LoVo (cell line): ENCODE results near the gene PLEKHA5.

Experiments
- DNase-seq: peaks from one replicate; pipeline ENCODE4 v3.0.0-alpha.2; 2016; ENCODE audit warnings: low spot score

The PLEKHA5 gene

DNA sequence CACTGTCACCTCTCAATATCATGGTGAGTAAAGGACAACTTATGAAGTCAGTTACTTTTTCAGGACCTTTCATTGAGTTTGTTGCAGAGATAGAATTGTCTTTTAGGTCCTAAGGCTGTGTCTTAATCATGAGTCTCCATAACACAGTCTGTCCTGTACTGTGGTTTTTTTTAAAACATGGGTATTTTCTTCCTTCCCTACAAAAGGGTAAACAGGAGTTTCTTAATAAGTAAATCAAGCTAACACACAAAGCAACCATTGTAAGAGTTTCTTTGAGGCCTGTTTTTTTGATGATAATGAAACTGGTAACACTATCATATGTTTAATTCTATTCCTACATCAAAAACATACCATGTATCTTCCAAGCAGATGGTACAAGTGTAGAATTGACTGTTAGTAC is 101.4 kb downstream of the PLEKHA5 start:
- DNase-seq = no peak

DNA sequence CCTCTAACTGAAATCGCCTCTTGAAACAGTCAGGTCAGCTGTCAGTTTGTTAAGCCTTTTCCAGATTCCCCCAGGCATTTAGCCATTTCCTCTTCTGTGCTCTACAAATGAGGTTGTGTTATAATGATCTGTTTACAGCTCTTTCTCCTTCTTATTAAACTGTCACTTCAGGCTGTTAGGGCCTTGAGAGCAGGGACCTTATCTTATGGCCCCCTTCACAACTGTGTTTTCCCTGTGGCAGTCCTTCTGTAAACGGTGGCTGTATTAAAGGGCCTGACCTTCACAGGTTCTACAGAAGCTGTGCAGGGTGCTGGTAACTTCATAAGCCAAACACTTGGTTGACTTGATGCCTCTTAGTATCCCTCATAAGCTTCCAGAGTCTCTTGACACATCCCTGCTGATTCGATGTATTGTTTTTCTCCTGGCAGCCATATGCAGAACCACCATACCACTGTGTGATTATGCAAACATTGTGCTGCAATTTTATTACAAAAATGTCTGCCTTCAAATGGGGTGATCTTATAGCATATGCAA is 104.7 kb downstream of the PLEKHA5 start:
- DNase-seq = no peak

DNA sequence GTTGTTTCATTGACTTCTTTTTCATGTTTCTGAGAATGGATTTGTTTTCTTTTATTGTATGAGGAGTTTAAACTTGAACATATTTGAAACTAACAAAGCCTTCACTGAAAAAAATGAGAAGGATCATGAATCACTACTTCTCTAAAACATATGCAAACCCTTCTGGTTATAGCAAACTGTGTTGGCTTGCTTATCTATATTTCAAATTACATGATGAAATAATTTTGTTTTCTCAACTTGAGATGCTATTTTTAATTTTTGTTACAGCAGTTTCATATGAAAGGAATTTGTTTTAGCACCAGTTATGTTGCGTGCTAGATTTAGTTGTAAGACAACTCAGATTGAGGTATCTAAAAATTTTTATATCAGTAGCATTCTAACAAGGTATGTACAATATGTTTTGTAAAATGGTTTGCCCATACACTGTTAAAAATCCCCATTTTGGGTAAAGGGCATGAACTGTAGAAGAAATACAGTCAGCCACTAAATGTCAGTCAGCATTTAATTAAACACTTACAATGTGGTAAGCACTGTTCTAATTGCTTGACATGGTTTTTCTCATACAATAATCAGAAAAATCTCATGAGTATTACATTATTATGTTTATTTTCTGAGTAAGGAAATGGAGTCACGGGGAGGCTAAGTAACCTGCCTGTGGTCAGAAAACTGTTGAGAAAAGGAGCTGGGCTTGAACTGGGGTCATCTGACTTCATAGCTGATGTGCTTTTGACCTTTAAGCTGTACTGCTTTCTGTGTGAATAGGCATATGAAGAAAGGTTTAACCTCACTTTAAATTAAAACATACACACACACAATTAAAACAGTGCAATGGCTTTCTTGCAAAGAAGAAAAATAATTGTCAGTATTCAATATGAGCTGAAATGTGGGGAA is 105.7 kb downstream of the PLEKHA5 start:
- DNase-seq = no peak

DNA sequence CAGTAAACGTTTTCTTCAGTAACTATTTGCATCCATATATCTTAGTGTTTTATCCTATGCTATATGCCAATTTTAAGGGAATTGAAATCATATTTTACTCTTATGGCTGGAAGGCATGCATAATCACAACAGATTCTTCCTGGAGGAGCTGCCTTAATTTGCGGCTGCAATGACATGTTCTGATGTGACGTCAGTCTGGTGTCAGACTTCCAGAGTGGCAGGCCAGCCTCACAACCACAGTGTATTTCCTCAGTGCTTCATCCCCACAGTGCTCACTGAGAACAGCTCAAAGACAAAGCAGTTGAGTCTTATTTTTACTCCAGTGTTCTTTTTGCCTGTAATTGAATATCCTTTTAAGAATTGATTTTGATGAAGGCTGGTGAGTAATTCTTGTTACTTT is 107.1 kb downstream of the PLEKHA5 start:
- no peak for DNase-seq

DNA sequence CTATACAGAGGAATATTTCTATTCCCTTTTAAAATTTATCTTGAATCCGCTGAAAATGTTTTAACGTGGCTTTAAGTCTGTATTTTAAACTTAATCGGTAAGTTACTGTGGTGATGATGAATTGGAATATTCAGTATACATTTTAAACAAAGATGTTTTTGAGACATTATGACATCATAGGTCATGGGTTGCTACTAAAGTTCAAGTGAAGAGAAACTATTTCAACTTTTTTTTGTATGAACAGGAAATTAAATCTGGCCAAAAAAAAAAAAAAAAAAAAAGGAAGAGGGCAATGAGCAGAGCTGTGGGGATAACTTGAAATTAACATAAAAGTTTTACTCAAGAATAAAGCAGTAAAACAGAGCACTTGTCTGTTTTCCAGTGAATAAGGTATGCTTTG is 109.0 kb downstream of the PLEKHA5 start:
- DNase-seq = no peak

DNA sequence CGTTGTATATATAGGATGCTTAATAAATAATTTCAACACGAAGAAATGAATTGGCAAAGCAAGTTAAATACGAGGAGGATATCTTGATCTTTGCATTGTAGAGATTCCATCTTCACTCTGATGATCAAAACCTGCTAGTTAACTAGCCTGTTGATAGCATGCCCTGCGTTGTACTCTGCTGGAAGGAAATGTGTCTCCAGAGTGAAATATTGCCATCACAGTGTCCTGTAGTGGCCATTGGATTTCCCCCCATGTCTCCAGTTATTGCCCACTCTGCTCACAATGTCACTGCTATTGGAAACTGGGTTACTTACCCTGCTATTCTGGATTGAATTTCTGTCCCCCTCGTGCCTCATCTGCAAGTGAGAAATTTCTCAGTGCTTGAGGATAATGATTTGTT is 109.6 kb downstream of the PLEKHA5 start:
- DNase-seq = no peak

DNA sequence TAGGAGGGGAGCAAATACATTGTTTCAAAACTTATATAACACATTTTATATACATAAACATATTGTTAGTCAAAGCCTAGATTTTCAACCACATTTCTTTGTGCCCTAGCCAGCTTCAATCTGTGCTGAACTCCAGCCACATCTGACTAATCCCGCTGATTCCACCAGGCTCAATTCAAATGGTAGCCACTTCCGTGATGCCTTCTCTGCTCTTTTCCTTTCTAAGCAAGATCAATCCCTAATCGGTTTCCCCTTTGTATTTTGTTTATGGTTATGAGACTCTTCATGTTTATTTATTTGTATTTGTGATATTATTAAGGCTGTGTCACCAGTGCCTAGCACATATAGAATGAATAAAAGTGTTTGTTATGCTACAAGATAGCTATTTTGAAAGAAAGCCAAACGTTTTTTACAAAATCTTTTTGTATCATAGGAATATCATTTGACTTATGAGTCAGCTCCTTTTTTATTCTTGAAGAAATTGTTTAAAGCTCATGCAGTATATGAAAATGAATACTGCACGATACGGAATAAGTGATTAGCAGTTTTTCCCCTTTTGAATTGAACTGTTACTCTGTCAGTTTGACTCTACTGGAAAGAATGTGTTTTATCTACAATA is 110.2 kb downstream of the PLEKHA5 start:
- DNase-seq = no peak

DNA sequence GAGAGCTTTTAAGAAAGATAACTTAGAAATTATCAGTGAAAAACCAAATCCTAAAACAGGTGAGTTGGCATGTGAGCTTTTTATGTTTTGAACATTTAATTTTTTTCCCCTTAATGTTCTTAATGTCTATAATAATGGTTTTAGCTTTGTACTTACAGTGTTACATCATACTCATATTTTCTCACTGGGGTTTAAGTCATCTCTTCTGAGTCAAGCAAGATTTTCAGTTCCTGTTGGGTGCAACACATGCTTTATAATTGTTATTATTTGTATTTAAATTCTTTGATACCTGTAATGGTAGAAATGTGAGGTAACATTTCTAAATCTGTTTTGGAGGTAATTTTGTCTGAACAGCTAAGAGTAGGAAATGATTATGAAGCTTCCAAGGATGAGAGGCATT is 113.0 kb downstream of the PLEKHA5 start:
- DNase-seq = no peak

DNA sequence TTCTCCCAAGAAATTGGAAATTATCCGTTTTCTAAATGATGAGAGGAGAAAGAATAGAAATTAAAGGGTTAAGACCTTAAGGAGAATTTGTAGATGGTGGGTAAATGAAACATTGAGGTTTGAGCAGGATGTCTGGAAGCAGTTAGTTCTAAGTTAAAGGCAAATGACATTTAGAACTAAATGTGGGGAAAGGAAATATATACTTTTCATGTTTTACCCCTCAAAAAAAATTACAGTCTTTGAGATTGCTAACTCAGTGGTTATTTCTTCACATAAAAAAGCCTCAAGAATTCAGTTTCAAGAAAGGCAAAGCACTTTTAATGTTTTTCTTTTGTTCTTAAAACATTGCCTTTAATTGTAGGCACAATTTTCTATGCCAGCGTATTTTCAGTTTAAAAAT is 114.0 kb downstream of the PLEKHA5 start:
- DNase-seq = no peak

DNA sequence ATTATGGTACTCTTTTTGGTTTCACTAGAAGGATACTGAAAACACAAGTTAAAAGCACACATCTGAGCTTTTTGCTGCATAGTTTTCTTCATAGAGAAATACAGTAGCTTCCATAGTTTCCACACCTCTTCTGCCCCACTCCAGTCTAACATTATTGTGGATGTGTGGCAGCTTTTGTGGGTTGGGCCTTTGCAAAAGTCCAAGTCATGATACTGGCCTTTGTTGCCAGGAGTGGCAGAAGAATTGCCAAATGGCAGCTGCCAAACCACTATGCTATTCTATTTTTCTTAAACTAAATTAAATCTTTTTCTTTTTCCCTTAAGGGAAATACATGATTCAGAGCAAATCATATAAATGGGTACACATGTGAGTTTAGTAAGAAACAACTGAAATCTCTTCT is 114.8 kb downstream of the PLEKHA5 start:
- DNase-seq = no peak

DNA sequence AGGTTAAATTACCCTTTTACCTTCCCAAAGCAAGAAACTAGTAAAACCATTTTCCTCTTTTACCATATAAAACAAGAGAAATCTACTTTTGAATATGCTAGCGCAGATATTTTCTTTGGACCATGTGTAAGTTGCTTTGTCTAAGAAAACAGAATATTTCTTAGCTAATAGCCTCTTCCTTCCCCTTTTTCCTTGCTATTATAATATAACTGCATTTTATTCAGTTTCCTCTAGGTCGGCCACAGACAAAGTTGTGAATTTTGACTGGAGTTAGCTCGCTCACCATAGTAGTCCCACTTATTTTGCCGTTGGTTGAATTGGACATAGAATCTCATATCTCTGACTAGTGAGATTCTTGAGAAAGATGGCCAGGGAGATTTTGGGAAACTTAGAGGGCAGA is 115.6 kb downstream of the PLEKHA5 start:
- no peak for DNase-seq

DNA sequence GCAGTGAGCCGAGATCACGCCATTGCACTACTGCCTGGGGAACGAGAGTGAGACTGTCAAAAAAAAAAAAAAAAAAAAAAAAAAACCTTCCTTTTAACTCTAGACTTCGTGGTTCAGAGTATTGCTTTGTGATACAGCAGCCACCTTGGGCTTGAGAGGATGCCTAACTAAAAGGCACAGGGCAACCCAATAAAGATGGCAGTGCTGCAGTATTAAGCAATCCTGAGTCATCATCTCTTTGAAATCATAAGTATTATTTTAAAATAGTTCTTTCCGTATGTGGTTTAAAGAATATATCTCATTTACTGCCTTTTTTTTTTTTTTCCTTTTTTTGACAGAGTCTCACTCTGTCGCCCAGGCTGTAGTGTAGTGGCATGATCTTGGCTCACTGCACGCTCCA is 116.1 kb downstream of the PLEKHA5 start:
- no peak for DNase-seq

DNA sequence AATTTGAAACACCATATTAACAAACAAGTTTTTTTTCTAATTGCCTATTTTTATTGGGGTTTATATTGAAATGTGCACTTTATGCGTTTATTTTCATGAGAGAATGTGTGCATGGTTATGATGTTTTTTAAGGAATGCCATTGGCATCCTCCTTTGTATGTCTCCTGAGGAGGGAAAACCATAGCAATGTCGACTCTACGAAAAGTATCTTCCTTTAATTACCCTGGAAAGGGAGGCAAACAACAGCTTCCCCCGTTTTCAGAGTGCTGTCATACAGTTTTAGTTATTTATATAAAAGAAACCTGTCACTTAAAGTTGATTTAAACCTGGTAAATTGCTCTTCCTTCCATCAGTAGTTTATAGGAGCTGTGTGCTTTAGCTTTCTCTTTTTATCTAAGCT is 117.4 kb downstream of the PLEKHA5 start:
- no peak for DNase-seq

DNA sequence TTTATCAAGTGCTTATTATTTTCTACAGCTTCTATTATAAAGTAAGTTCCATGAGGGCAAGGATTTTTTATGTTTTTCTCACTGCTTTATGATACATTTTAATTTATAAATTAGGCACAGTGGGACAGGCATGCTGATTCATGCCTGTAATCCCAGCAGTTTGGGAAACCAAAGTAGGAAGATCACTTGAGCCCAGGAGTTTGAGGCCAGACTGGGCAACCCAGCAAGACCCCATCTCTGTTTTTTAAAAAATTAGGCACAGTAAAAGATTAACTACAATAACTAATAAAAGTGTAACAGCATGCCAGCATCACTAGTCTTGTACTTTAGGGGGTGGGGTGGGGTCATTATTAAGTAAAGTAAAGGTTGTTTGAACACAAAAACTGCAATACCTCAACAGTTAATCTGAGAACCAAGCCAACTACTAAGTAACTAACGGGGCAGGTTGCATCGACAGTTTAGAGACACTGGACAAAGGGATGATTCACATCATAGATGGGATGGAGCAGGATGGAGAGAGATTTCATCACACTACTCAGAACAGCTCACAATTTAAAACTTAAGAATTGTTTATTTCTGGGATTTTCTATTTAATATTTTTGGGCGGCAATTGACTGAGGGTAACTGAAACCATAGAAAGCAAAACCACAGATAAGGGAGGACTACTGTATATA is 119.5 kb downstream of the PLEKHA5 start:
- DNase-seq = no peak

DNA sequence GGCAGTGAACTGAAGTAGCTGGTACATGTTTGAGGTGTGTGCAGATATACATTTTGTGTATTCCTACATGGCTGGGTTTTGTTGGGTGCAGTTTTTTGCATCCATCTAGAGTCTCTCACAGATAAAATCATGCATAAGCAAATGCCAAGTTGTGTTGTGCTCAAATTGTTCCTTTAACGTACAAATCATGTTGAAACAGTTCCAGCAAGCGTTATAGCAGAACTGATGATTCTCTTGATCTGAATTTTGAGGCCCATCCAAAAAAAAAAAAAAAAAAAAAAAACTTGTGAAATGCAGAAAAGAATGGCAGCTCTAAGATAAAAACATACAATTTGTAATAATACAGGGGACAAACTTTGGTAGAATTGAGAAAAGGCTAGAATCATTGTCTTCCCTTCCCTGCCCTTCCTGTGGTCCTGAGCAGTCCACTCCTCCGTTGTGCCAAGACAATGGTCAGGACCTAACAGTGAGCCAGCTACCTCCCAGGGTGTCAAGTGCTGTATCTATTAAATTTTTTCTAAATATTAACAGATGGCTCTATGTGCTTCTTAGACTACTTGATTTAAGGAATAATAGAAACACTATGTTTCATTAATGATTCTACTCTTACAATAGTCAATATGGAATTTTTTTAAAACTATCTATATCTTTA is 122.1 kb downstream of the PLEKHA5 start:
- DNase-seq = no peak

DNA sequence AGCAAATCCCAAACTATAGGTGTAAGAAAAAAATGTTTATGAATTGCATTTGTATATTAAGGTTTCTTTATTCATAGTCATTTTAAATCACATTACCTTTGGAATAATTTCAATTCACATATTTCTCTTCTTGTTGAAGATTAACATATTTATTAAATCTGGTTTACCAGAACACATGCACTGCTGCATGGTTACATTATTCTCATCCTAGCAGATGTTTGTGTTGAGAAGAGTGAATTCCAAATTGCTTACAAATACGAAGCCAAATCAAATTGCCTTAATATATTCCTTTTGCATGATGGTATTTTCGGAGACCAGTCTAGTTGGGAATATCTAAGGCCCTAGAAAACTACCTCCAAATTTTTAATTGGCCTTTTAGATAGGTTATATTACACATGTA is 130.6 kb downstream of the PLEKHA5 start:
- DNase-seq = no peak

DNA sequence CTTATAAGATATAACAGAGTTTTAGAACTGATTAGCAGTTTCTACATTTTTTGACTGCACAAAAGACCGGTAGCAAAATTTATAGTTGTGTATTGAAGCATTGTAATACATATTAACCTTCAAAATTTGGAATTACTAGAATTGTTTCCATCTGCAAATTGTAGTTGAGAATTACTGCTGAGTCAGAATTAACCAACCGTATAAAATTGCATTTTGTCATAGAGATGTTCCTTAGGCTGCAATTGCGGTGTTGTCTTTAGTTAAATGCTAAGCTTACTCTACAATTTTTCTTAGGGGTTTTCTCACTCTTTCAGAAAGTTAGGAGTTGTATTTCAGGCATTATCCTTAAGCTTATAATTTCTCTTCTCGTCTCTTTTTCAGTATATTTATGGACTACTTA is 132.2 kb downstream of the PLEKHA5 start:
- no peak for DNase-seq

DNA sequence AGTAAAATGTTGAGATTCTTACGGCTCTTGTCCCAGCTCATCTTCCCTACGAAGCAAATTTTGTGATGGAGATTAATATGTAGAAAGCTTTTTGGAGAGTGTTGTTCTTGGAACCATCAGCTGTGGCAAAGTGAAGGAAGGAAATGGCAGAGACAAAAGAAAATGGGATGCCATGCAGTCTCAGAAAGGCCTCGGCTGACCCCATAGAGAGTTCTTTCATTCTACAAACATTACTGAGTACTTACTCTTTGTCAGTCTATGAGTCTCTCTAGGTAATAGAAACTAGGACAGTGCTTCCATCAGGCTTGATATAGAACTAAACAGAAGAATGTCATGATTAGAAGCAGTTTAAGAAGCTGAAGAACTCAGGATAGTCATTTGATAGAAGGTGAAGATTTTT is 134.1 kb downstream of the PLEKHA5 start:
- no peak for DNase-seq

DNA sequence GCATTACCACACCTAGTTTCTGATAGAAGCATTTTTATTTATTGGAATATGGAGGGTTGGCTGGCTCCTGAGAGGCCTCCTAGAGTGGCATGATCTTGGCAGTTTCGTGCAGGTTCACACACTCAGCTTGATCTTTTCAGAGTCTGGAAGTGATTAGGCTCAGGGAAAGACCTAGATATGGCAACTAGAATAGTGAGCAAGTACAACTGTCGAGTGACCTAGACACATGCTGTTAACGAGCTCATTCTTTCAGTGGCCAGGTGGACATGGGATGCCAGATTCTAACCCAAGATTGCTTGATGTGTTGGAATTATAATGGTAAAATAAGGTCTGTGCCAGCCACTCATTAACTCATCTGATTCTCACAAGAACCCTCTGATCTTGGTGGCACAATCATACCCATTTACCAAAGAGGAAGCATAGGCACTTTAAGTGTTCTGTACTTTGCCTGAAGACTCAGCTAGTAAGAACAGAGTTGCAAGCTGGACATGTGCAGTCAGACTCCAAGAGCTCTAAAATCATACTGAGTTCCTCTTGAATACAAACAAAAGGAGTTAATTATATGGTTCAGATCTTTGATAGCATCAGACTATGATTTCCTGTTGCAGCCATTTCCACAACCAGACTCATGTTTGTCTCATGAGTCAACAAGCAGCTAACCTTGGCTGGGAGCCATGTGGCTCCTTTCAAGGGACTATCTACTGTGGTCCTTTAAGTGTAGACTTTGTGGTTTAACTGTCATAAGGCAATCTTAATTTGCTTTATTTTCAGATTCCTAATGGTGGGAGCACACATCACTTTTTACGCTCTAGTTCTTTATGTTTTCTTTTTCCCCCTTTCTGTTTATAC is 144.2 kb downstream of the PLEKHA5 start:
- DNase-seq = peak; percentile 93

DNA sequence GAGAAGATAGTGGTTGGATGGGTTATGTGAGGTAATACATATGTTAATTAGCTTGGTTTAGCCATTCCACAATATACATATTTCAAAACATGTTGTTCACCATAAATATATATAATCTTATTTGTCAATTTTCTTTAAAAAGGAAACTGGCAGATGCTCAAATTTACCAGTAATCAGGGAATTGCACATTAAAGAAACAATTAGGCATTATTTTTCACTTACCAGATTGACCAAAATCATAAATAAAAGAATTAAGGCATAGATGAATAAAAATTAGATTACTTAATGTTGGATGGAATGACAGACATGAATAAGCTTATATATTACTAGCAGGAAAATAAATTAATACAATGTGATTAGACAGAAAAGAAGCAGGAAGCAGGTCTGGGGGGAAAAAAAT is 147.2 kb downstream of the PLEKHA5 start:
- DNase-seq = no peak

DNA sequence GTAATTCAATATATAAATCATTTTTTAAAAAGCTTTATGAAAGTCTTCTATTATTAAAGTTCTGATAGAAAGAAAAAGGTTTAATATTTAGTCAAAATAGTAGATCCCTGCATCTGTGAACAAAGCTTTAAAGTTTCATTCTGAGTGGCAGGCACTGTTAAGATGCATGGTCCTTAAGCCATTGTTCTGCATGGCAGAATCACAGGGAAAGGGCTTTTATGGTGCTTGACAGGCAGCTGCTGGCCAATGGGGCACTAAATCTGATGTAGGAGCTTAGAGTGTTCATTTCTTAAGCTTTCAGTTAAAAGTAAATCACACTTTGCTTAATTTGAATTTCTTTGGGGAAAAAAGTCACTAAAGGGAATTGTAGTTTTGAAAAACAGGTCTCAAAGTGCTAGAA is 148.2 kb downstream of the PLEKHA5 start:
- no peak for DNase-seq

DNA sequence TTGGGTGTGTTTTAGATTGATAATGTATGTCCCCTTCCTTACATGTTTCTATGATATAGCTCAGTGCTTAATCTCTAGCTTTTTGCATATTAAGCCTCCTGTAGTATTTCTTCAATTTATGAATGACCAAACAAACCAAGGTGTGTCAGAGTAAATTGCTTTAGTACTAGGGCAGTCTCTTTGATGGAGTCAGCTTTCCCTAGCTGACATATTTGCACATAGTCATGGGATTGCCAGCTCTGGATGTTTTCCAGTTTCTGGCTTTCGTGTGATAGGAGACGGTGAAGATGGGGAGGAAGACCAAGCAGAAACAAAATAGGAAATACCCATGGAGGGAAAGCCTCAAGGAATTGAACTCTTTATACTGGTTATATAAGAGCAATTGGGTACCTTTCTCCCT is 148.9 kb downstream of the PLEKHA5 start:
- no peak for DNase-seq
